Adrenal gland (tissue), 12 donors: Measurements from ENCODE around the gene IQCE. TPM values are rescaled to one million over a fixed set of nuclear protein-coding genes. Genes with fewer than 3 reads are reported as not detected.

Source experiments
- DNase-seq, 7 donors: peaks; one replicate each; pipeline ENCODE4 v3.0.0-alpha.2; 2019 to 2020
- H3K27ac ChIP-seq, 5 donors: fragments of 200-600 bp; sonication (generic) in 4 of 5; 1 replicate in 3 of 5; 2 replicates in 2 of 5; pipeline versions ENCODE4 v1.5.1 to v1.8.0; 2016 to 2020; ENCODE audit warnings: mild to moderate bottlenecking in 1 of 5
- H3K27me3 ChIP-seq: fragments of 200-600 bp; 2 replicates; pipeline ENCODE4 v1.8.0; 2021
- H3K36me3 ChIP-seq, 2 donors: fragments of 200-600 bp; replicated peaks in 1 of 2; 1 replicate in 1 of 2; 2 replicates in 1 of 2; pipeline versions ENCODE4 v1.5.1 to v1.8.0; 2018 to 2022
- H3K4me1 ChIP-seq, 2 donors: fragments of 200-600 bp; replicated peaks in 1 of 2; 1 replicate in 1 of 2; 2 replicates in 1 of 2; pipeline versions ENCODE4 v1.5.1 to v1.8.0; 2018 to 2021
- H3K4me3 ChIP-seq, 4 donors: fragments of 200-600 bp; sonication (generic) in 3 of 4; one replicate each; pipeline ENCODE4 v1.5.1; 2016 to 2018
- H3K9me3 ChIP-seq, 3 donors: fragments of 200-600 bp; sonication (generic) in 1 of 3; replicated peaks in 1 of 3; 1 replicate in 2 of 3; 2 replicates in 1 of 3; pipeline versions ENCODE4 v1.5.1 to v1.8.0; 2016 to 2021
- POLR2A ChIP-seq, 2 donors: fragments of 450-650 bp; IDR thresholded peaks; one replicate each; pipeline ENCODE4 v1.6.1; 2017; ENCODE audit warnings: antibody characterized with exemption in 2 of 2, mild to moderate bottlenecking in 2 of 2, moderate library complexity in 1 of 2
- WGBS, 4 donors: extraction: QIAGEN DNeasy Blood & Tissue Kit in 2 of 4; methylation state at CpG; one replicate each; pipeline versions ENCODE4 v1.1.5 to v1.1.7; 2013 to 2017; 5-methylcytosine and 5-hydroxymethylcytosine counted together
- intact Hi-C, 2 donors: fragments of 100-400 bp; cut with DNase I; formaldehyde crosslinking; loops; one replicate each; pipeline versions ENCODE4 v1.14.1 to v1.15.0; 2022 to 2023
- polyA plus RNA-seq, 3 donors: library from polyadenylated mRNA; stranded (reverse); fragments of 200-250 nt in 2 of 3; fragments of 350-450 nt in 1 of 3; fragmentation: Illumina TruSeq in 1 of 3; extraction: RNeasy Lipid Tissue Mini Kit (QIAGEN cat#74804) in 1 of 3; gene quantifications; one replicate each; pipeline ENCODE4 v1.2.3, GENCODE V29; 2013 to 2014
- total RNA-seq, 9 donors: library from RNA; depleted of rRNA in 4 of 9; stranded (reverse); fragments of >200 nt in 4 of 9; fragments of 120-200 nt in 1 of 9; fragmentation: NEBNext Ultra II Directional in 1 of 9; extraction: Animal tissue kit (Norgen Biotek cat#: 25700) in 1 of 9; gene quantifications; one replicate each; pipeline versions ENCODE4 v1.1.0 to v1.2.4, GENCODE V29; 2013 to 2023
- TF ChIP-seq, protein P1 (sequence below), 6 experiments: fragments of 450-650 bp in 4 of 6; fragments of 200-600 bp in 2 of 6; sonication (generic) in 1 of 6; IDR thresholded peaks; 1 replicate in 5 of 6; 2 replicates in 1 of 6; pipeline versions ENCODE4 v1.5.1 to v1.8.0; 2016 to 2021; ENCODE audit warnings: antibody characterized with exemption in 6 of 6, mild to moderate bottlenecking in 2 of 6, moderate library complexity in 1 of 6
- donor health status: healthy with polysubstance abuse.
- donor health status: Bipolar disorder and iron deficiency.
- donor health status: DM: yes; HTN: yes; CAD: no.
- donor health status: DM: no; HTN: no; CAD: no.
- donor health status: DM: no; HTN: no; CAD: no.
- donor health status: DM: yes; HTN: yes; CAD: no.

The IQCE gene
- total and polyA plus RNA-seq, 12 donors: 4.6 to 33.2 (median 13.8) TPM

DNA sequence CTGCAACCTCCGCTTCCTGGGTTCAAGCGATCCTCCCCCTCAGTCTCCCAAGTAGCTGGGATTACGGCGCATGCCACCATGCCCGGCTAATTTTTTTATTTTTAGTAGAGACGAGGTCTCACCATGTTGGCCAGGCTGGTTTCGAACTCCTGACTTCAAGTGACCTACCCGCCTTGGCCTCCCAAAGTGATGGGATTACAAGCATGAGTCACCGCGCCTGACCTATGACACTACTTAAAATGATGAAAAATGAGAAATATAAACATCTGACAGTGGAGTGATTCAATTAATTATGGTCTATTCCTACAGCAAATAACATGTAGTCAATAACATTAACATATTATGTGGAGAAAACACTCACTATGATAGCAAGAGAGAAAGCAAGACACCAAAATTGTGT lies 5.7 kb upstream of the IQCE start:
- H3K36me3 ChIP-seq: peaks cover 0 to 21% of the 10 kb centered on the region in 2 donors
- H3K4me1 ChIP-seq: peaks cover 15 to 51% of the 10 kb centered on the region in 2 donors
- 93 to 98% (median 93%) methylated on average over 10 of the region's 10 CpGs for WGBS, 4 donors
- H3K9me3 ChIP-seq: no peaks in the 10 kb centered on the region
- H3K27me3 ChIP-seq: no peaks in the 10 kb centered on the region
- DNase-seq: peak in 1 of 7 donors; percentile 14
- no peak for TF ChIP-seq POLR2A (IDR thresholded peaks at IDR 0.05)
- TF ChIP-seq, protein P1, sequence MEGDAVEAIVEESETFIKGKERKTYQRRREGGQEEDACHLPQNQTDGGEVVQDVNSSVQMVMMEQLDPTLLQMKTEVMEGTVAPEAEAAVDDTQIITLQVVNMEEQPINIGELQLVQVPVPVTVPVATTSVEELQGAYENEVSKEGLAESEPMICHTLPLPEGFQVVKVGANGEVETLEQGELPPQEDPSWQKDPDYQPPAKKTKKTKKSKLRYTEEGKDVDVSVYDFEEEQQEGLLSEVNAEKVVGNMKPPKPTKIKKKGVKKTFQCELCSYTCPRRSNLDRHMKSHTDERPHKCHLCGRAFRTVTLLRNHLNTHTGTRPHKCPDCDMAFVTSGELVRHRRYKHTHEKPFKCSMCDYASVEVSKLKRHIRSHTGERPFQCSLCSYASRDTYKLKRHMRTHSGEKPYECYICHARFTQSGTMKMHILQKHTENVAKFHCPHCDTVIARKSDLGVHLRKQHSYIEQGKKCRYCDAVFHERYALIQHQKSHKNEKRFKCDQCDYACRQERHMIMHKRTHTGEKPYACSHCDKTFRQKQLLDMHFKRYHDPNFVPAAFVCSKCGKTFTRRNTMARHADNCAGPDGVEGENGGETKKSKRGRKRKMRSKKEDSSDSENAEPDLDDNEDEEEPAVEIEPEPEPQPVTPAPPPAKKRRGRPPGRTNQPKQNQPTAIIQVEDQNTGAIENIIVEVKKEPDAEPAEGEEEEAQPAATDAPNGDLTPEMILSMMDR (IDR thresholded peaks at IDR 0.05): no peak
- peak overlapping the region in 1 of 5 donors; percentile 67 for H3K27ac ChIP-seq
- intact Hi-C loops: no loop called here
- no peak overlapping the region for H3K4me3 ChIP-seq

DNA sequence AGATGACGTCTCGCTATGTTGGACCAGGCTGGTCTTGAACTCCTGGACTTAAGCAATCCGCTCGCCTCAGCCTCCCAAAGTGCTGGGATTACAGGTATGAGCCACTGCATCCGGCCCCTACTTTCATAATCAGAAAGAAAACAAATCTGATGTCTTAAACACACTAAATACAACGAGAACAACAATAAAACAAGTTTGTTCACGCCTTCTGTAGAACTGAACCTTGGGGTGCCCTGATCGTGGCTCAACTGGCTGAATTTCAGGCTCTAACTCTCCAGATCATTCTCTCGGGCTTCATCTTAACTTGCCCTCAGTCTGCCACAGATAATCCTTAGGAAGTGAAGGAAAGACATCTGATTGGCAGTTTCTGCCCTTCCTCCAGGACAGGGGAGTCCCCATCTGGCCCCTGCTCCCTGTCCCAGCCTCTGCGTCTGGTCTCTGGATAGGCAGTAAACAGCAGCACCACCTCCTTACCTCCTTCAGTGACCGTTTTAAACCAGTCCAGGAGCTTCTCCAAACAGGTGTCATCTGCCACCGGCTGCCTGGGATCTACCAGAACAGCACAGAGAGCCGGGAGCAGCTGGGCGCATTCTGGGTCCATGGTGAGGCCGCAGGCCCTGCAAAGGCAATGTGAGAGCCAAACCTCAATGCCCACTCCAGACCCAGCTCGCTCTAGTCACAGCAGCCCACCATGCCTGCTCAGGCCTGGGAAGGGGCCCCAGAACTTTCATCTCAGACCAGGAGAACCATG lies 4.8 kb upstream of the IQCE start:
- H3K4me3 ChIP-seq: peak overlapping the region in 3 of 4 donors; percentile 66 to 78 (median 68)

DNA sequence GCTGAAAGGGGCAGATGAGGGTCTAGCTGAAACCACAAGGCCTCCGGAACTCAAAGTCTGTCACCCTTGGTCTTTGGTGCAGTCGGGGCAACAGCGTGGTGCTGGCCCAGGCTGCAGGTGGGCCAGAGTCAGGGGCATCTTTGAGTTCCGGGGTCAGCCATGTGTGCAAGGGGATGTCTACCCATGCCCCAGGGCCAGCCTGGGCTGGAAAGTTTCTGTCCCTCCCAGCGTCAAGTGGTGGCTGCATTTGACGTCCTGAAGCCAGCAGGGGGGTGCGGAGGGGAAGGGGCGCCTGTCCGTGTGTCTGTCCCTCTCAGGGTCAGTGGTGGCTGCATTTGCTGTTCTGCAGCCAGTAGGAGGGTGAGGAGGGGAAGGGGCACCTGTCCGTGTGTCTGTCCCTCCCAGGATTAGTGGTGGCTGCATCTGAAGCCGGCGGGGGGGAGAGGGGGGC lies 4.1 kb upstream of the IQCE start:
- 6 to 7% (median 7%) methylated on average over 5 to 12 of the region's 12 CpGs; no CpG with 5 or more reads in 1 of the 4 donors for WGBS, 4 donors
- DNase-seq: peak in 1 of 7 donors; percentile 25
- Histone ChIP-seq H3K27ac (peak overlapping the region in 4 of 5 donors; percentile 95 to 99 (median 98)), H3K4me1 (peaks cover 24 to 51% of the 10 kb centered on the region in 2 donors), H3K36me3 (peaks cover 0 to 6% of the 10 kb centered on the region in 2 donors), H3K4me3 (peak overlapping the region in 3 of 4 donors; percentile 66 to 78 (median 68)), H3K9me3 (no peaks in the 10 kb centered on the region), H3K27me3 (no peaks in the 10 kb centered on the region)
- intact Hi-C loops: no loop called here
- no peak for TF ChIP-seq POLR2A (IDR thresholded peaks at IDR 0.05)
- TF ChIP-seq, protein P1 (IDR thresholded peaks at IDR 0.05): no peak

More for the DNA sequence above, 4.8 kb upstream of the IQCE start:
- H3K9me3 ChIP-seq: no peaks in the 10 kb centered on the region
- H3K27ac ChIP-seq: peak overlapping the region in 3 of 5 donors; percentile 95 to 99 (median 98)
- intact Hi-C loops: no loop called here
- peaks cover 0 to 12% of the 10 kb centered on the region in 2 donors for H3K36me3 ChIP-seq
- no peaks in the 10 kb centered on the region for H3K27me3 ChIP-seq
- WGBS, 4 donors: 67 to 71% (median 69%) methylated on average over 10 to 16 of the region's 16 CpGs
- no peak for TF ChIP-seq POLR2A (IDR thresholded peaks at IDR 0.05)
- TF ChIP-seq, protein P1 (IDR thresholded peaks at IDR 0.05): no peak
- H3K4me1 ChIP-seq: peaks cover 20 to 55% of the 10 kb centered on the region in 2 donors
- DNase-seq: peak in 2 of 7 donors; percentile 20 to 36

DNA sequence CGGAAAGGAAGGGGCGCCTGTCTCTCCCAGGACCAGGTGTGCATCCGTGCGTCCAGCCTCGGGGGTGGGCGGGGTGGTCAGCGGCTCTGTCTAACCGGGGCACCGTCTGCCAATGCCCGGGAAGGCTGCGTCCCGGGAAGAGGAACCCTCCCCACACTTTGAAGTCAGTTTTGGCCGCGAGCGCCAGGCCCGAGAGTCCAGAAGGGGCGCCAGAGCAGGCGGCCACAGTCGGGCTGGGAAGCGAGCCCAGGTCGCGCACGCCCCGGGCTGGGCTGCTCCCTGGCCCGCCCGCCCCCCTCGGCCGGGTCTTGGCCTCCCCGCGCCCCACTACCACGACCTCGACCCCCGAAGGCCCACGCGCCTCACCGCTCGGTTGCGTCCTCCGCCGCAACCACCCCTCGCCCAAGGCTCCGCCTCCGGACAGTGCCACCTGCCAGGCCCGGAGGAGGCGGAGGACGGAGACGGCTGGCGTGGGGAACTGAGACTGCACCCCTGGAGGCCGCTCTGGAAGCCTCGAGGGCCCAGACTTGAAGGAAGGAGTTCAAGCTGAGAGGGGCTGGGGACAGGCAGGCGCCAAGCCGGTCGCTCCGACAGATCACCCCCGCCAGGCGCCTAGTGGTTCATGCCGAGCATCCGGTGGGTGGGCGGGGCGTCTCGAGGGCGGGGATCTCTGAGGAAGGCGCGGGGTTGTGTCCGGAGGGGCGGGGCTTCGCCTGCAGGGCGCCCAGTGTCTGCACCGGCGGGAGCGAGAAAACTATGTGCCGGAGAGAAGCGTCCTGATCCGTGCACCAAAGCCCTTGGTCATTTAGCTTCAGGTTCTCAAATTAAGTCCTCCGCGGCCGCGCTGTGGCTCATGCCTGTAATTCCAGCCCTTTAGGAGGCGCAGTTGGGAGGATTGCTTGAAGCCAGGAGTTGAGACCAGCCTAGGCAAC lies 3.4 kb upstream of the IQCE start, which contains the start of gene BRAT1:
BRAT1 (minus strand) TSS at position 404 of the 932 bp plus-strand sequence. CDS start 1,093 bp downstream, outside the sequence.
- 0 to 1% (median 0%) methylated on average over 3 to 78 of the region's 79 CpGs for WGBS, 4 donors
- intact Hi-C loops: no loop called here

More for the DNA sequence above, 3.4 kb upstream of the IQCE start, which contains the start of gene BRAT1:
- H3K4me1 ChIP-seq: peaks cover 28 to 58% of the 10 kb centered on the region in 2 donors
- peak; percentile 50 to 68 for TF ChIP-seq POLR2A (IDR thresholded peaks at IDR 0.05)
- TF ChIP-seq, protein P1 (IDR thresholded peaks at IDR 0.05): peak in 4 of 6 experiments; percentile 8 to 43 (median 24)
- no peaks in the 10 kb centered on the region for H3K27me3 ChIP-seq
- H3K4me3 ChIP-seq: peak within 1 kb of the TSS; percentile 59 to 78 (median 67)
- peak within 1 kb of the TSS; percentile 95 to 99 (median 98) for H3K27ac ChIP-seq
- H3K9me3 ChIP-seq: no peaks in the 10 kb centered on the region
- peaks cover 0 to 6% of the 10 kb centered on the region in 2 donors for H3K36me3 ChIP-seq
- peak; percentile 97 to 99 (median 98) for DNase-seq
